DND-41 (cell line): Measurements from ENCODE around the gene SLC15A1.
"Not testable (repeated sequence)": the region's sequence is repeated elsewhere in the genome, so short reads cannot be mapped to it uniquely, and the experiment has no call there.

Experiments used
- ATAC-seq: fragments of 200-7000 bp; cut with Tn5 transposase; 3 replicates; pipeline ENCODE4 v1.9.1; 2021; ENCODE audit warnings: low read depth; ENCODE audit not compliant: insufficient read depth
- DNase-seq: peaks from one replicate; pipeline ENCODE4 v3.0.0-alpha.2; 2020
- H2AFZ ChIP-seq: 2 replicates; pipeline ENCODE4 v1.6.0; 2012; ENCODE audit warnings: low read depth, low read length
- H3K27ac ChIP-seq: 2 replicates; pipeline ENCODE4 v1.5.1; 2012; ENCODE audit warnings: low read length, inconsistent platforms
- H3K27me3 ChIP-seq: fragments of 200-600 bp; sonication (generic); 2 replicates; pipeline ENCODE4 v1.6.0; 2012; ENCODE audit warnings: low read length, mild to moderate bottlenecking, inconsistent platforms; ENCODE audit not compliant: insufficient read depth, poor library complexity
- H3K36me3 ChIP-seq: 2 replicates; pipeline ENCODE4 v1.5.1; 2012; ENCODE audit warnings: low read length, inconsistent platforms; ENCODE audit not compliant: insufficient read depth
- H3K4me1 ChIP-seq: 2 replicates; pipeline ENCODE4 v1.5.1; 2012; ENCODE audit warnings: mild to moderate bottlenecking, low read length; ENCODE audit not compliant: insufficient read depth
- H3K4me2 ChIP-seq: 2 replicates; pipeline ENCODE4 v1.6.0; 2012; ENCODE audit warnings: mild to moderate bottlenecking, moderate library complexity, low read length, inconsistent platforms; ENCODE audit not compliant: insufficient read depth
- H3K4me3 ChIP-seq, 2 experiments: fragments of 200-600 bp in 1 of 2; shearing (Covaris generic) in 1 of 2; 2 replicates each; pipeline ENCODE4 v1.5.1; 2012 to 2016; ENCODE audit warnings: inconsistent platforms in 2 of 2, low read length in 2 of 2, mild to moderate bottlenecking in 2 of 2, low read depth in 1 of 2, moderate library complexity in 1 of 2
- H3K79me2 ChIP-seq: 2 replicates; pipeline ENCODE4 v1.6.0; 2012; ENCODE audit warnings: low read length, inconsistent platforms; ENCODE audit not compliant: insufficient read depth
- H3K9ac ChIP-seq: 2 replicates; pipeline ENCODE4 v1.6.0; 2012; ENCODE audit warnings: low read depth, mild to moderate bottlenecking, inconsistent platforms, low read length, moderate library complexity
- H3K9me3 ChIP-seq: 2 replicates; pipeline ENCODE4 v1.5.1; 2012; ENCODE audit warnings: low read length, moderate library complexity, mild to moderate bottlenecking, inconsistent platforms; ENCODE audit not compliant: insufficient read depth, severe bottlenecking
- H4K20me1 ChIP-seq: 2 replicates; pipeline ENCODE4 v1.6.0; 2012; ENCODE audit warnings: low read length; ENCODE audit not compliant: insufficient read depth

Gene SLC15A1

DNA sequence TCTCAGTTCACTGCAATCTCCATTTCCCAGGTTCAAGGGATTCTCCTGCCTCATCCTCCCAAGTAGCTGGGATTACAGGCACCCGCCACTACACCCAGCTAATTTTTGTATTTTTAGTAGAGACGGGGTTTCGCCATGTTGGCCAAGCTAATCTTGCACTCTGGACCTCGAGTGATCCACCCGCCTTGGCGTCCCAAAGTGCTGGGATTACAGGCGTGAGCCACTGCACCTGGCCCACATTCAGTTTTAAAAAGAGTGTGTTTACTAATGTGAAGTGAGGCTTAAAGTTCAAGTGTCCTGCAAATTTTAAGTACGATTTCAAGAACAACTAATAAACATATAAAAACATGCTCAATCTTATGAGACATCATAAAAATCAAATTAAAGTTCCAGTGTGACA lies 114.1 kb downstream of the SLC15A1 start:
- not testable (repeated sequence) for H3K27ac ChIP-seq, H3K27me3 ChIP-seq, H3K9me3 ChIP-seq, H2AFZ ChIP-seq, H4K20me1 ChIP-seq, DNase-seq, H3K4me1 ChIP-seq, H3K9ac ChIP-seq, H3K79me2 ChIP-seq, H3K4me2 ChIP-seq, H3K36me3 ChIP-seq, H3K4me3 ChIP-seq, ATAC-seq
